GM12801 (cell line): ENCODE measurements around the gene RTN4R.

ENCODE experiments used
- TF ChIP-seq, protein P1 (sequence below): IDR thresholded peaks from one replicate; pipeline ENCODE4 v1.5.1; 2011; ENCODE audit warnings: control low read depth; ENCODE audit not compliant: insufficient read length; ENCODE audit errors: extremely low read depth

RTN4R gene

DNA sequence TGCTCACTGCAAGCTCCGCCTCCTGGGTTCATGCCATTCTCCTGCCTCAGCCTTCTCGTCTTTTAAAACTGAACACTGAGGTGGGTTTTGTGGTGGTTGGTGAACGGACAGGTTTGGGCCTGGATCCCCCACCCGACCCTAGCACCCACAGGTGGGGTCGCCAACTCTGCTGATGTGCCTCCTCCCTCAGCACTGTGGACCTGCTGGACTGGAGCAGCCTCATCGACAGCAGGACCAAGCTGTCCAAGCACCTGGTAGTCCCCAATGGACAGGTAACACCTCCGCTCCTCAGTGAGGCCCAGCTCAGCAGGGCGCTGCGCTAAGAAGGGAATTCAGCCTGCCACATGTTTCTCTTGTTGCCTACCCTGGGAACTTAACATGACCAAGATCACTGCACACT lies 36.5 kb upstream of the RTN4R start:
- TF ChIP-seq, protein P1, sequence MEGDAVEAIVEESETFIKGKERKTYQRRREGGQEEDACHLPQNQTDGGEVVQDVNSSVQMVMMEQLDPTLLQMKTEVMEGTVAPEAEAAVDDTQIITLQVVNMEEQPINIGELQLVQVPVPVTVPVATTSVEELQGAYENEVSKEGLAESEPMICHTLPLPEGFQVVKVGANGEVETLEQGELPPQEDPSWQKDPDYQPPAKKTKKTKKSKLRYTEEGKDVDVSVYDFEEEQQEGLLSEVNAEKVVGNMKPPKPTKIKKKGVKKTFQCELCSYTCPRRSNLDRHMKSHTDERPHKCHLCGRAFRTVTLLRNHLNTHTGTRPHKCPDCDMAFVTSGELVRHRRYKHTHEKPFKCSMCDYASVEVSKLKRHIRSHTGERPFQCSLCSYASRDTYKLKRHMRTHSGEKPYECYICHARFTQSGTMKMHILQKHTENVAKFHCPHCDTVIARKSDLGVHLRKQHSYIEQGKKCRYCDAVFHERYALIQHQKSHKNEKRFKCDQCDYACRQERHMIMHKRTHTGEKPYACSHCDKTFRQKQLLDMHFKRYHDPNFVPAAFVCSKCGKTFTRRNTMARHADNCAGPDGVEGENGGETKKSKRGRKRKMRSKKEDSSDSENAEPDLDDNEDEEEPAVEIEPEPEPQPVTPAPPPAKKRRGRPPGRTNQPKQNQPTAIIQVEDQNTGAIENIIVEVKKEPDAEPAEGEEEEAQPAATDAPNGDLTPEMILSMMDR = no peak

DNA sequence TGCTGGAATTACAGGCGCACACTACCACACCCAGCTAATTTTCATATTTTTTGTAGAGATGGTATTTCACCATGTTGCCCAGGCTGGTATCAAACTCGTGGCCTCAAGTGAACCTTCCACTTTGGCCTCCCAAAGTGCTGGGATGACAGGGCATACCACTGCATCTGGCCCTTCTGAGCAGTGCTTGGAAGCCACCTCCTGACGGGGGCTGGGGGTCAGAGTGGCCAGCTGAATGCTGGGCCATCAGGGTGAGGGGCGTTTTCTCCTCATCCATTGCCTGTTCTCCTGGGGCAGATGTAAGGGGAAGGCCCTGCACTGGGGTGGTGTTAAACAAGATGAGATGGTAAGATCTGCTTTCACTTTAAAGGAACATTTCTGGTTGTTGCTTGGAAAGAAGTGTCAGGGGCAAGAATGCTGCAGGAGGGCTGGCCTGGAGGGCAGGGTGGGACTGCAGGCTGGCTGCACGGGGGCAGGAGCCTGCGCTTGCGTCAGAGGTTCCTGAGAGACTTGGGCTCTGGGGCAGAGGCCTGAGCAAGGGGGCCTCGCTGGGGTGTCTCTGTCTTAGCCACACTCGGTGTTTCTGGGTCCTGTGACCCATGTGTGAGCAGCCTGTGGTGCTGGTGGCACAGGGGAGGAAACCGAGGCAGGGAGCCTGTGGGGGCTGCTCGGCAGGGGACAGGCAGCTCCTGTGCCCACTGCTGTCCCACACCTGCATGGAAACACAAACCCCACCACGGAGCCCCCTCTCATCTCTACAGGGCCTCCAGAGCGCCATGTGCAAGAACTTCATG lies 34.5 kb upstream of the RTN4R start:
- TF ChIP-seq, protein P1 = no peak

DNA sequence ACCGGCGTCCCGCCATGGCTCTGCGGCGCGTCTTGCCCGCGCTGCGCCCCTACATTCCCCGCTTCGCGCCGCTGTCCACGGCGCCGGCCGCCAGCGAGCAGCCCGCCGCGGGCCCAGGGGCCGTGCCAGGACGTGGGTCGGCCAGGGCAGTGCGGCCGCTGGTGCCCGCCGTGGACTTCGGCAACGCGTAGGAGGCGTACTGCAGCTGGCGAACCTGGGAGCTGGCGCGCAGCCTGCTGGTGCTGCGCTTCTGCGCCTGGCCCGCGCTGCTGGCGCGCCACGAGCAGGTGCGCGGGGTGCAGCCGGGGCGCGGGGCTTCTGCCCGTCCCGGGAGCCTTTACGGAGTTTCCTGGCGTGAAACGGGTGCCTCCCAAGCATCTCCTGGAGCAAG lies 31.6 kb upstream of the RTN4R start:
- TF ChIP-seq, protein P1 = no peak

DNA sequence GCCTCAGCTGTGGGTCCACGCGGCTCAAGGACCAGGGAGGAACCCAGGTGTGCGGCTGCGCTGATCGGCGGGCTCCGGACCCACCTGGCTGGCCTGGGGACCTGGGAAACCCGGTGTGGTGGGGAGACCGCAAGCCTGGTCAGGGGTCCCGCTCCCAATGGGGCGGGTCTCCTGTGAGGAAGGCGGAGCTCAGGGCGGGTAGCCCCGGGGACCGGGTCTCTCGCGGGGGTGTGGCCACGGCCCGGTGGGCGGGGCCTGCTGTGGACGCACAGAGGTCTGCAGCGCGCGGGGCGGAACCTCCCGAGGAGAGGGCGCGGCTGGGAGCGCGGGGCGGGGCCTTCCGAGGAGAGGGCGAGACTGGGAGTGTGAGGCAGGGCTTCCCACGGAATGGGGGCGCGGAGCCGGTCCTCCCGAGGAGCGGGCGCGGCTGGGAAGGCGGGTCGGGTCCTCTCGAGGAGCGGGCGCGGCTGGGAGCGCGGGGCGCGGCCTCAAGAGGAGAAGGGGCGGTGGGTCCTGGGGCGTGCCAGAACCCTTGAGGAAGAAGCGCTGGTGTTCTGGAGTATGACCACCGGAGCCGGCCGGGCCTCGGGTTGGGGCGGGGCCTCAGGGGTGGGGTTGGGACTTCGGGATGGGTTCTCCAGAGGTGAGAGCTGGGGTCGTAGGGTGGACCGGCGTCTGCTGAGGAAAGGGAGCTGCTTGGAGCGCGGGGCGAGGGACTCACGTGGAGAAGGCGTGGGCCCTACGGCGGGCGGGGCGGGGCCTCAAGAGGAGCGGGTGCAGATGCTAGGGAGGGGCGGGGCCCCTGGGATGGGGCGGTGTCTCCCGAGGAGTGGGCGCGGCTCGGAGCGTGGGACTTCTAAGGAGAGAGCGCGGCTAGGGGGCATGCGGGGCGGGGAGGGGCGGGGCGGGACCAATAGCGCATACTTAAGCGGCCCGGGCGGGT lies 31.0 kb upstream of the RTN4R start:
- TF ChIP-seq, protein P1 = no peak

DNA sequence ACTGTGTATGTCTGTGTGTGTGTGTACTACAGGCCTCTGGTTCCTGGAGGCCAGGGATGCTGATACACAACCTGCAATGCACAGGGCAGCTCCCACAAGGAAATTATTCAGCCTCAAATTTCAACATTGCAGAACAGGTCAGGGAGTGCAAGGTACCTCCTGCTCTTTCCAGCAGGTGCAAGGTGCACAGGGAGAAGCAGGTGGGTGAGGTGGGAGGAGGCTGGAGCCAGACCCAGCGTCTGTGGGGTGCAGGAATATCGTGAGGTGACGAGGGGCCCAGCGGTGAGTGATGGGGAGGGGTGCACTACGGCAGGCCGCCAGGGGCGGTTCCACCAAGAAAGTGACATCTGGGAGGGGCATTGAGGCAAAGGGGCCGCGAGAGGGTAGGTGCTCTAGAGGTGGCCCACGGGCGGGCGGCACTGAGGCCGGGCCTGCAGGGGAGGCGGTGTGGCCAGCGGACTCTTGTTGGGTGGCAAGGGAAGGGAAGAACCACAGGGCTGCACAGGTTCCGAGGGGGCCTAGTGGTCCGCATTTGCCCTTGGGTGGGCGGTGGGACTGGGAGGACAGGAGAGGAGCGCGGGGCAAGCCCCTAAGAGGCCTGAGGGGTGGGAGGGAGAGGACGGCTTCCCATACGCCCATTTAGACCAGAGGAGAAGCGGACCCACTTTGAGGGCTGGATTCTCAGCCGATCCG lies 30.1 kb upstream of the RTN4R start:
- TF ChIP-seq, protein P1 = no peak

DNA sequence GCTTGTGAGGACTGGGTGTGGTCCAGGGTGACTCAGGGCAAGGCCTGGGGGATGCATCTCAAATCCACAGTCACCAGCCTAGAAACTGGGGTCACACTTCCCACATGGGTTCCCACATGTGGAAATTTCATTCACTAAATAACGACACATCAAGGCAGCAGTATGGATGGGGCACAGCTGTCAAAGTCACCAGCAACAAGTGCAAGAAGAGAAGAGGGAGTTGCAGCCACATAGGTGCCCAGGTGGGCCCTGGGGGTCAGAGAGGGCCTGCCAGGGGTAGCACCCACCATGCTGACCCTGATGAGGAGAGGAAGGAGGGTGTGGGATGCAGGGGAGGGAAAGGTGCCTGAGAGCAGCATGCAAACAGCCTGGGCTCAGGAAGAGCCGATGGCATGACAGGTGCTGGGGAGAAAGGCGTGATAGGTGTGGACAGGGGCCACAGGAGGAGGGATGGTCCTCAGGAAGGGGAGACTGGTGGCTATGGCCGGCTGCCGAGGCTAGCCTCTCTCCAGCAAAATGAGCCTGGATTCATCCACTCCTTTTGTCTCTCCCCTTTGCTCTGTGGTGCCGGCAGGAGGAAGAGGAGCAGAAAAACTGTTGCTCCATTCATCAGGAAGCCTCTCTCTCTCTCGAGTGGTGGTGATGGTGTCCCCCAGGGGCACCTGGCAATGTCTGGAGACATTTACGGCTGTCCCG lies 29.4 kb upstream of the RTN4R start:
- TF ChIP-seq, protein P1 = no peak
